NCI-H2227 (cell line): ENCODE results near the gene GRAP2.
"Not testable (repeated sequence)": the region's sequence is repeated elsewhere in the genome, so short reads cannot be mapped to it uniquely, and the experiment has no call there.

Experiments
- DNase-seq: peaks from one replicate; lab custom pipeline; 2025; ENCODE audit not compliant: unreplicated experiment; lab: John Stamatoyannopoulos, UW

Gene GRAP2

DNA sequence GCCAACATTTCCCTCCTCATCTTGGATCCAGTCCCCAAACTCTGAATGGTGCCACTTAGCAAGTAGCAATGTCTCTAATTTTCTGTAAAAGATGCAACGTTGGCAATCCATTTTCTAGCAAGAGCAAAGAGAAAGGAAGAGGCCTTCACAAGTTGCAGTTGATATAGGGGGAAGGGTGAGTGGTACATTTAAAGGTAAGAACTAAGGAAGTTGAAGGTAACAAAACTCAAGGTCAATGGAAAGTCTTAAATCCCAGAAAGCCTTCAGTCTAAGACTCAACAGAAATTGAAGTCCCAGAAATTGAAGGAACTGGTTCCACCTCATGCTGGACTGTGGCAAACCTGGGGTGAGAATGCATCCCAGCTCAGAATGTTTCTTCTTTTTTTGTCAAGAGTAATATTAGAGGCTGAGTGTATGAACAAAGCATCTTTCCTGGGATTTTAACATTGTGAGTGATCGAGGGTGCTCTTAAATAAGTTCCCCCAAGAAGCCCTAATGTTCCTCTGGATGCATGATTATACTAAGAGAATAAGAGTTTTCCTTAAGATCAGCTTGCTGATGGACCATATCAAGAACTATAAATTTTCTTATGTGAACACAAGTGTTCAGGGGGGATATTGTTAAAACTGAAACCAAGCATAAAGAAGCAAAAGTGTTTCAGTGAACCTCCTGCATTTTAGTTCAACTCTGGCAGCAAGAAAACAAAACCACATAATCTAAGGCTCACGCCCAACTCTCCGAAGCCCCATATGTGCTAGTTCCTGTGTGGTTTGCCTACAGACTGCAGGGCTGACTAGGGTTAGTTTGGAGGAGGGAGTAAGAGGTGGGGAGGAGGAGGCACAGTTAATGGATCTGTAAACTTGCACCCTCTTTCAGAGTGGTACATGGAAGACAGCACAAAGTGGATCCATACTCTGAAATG is at the start of gene GRAP2:
GRAP2 (plus strand) TSS at position 779 of the 922 bp plus-strand sequence. CDS start 46,023 bp downstream, outside the sequence.
- no peak for DNase-seq

DNA sequence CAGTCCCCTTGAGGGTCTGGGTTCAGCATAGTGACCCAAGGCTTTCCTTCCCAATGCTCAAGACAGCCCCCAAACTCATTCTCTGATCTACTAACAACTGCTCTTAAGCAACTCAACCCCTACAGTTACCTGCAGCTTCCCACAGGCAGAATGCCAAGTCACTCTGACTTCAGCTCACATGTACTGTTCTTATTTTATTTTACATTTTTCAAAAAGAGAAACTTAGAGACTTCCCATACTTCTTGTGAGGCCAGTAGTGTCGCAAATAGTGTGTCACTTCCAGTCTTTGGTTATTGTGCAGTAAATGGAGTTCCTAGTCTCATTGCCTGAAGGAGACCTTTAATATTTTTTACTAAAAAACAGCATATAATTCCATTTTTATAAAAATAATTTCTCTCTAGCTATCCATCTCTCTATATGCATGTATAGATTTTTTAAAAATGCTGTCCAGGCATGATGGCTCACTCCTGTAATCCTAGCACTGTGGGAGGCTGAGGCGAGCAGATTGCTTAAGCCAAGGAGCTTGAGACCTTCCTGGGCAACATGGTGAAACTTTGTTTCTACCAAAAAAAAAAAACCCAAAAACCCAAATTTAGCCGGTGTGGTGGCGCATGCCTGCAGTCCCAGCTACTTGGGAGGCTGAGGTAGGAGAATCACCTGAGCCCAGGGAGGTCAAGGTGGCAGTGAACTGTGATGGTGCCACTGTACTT is 49.1 kb upstream of the GRAP2 start:
- DNase-seq, result no peak

- no peak for DNase-seq
These were observed 48.1 kb upstream of the GRAP2 start for GRCh38 chr22:39852799-39853198.

GRCh38 chr22:39856588-39856987 is 44.3 kb upstream of the GRAP2 start:
- DNase-seq, result no peak

DNA sequence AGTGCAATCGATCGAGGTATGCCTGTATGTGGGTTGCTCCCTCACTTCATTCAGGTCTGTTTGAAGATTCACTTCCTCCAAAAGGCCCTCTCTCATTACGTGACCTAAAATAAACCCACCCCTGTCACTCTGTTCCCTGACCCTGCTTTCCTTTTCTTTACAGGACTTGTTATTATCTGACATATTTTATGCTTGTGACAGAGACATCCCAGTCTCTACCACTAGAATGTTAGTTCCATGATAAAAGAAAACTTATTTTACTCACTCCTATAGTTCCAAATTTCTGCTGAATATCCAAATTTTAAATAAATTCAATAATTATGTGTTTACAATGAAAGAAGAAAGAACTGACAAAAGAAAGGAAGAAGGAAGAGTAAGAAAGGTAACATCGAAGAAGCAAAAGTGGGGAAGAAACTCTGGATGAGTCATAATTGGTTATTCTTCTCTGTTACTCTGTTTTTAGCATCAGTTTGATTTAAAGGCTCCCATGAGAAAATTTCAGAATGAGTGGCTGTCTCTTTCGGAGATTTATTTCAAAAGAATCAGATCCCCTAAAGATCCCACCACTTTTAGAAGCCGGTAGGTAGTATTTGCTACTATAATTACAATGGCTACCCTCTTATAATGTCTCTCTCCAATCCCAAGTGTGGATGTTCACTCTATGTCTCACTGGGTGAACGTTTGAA is 40.8 kb upstream of the GRAP2 start:
- DNase-seq, result peak; percentile 34

- DNase-seq, result no peak
These were observed 32.1 kb upstream of the GRAP2 start for GRCh38 chr22:39868741-39869140.

DNA sequence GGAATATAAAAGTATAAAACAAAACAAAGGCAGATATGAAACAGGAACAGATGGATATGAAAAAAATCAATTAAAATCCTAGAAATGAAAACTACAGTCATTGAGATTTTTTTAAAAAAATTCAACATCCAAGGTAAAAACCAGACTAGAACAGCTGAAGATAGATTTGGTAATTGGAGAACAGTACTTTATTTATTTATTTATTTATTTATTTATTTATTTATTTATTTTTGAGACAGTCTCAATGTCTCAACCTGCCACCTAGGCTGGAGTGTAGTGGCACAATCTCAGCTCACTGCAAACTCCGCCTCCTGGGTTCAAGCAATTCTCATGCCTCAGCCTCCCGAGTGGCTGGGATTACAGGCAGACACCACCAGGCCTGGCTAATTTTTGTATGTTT is 31.1 kb upstream of the GRAP2 start:
- DNase-seq, result not testable (repeated sequence)

DNA sequence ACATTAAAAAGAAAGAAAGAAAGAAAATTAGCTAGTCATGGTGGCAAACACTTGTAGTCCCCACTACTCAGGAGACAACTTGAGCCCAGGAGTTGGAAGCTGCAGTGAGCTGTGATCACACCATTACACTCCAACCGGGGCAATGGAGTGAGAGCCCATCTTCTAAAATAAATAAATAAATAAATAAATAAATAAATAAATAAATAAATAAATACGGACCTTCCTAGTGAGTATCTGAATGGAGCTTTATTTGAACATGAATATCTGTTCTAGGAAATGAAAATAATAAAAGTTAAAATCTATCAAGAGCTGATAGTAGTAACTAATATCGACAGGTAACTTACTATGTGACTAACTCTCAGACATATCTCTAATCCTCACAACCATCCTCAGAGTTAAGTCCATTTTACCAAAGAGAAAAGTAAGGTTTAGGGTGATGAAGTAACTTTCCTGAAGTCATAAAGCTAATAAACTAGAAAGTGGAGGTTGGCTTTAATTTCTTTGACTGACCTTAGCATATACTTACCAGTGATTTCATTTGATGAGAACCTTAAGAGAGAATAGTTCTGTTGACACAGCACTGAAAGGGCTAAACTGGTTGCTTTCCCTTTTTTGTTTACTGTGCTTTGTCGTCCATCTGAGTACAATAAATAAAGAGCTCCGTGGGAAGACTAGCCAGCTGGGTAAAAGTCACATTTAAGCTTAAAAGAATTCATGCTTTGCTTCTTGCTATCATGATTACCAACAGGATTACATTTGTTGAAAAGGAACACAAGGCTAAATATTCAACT is 29.7 kb upstream of the GRAP2 start:
- DNase-seq, result no peak

GRCh38 chr22:39872548-39872947 is 28.3 kb upstream of the GRAP2 start:
- DNase-seq, result no peak

- DNase-seq, result no peak
These were observed 26.9 kb upstream of the GRAP2 start for GRCh38 chr22:39873965-39874364.

- DNase-seq, result peak; percentile 3
These were observed 25.6 kb upstream of the GRAP2 start for GRCh38 chr22:39875176-39875885.

GRCh38 chr22:39877079-39877845 is 23.6 kb upstream of the GRAP2 start:
- no peak for DNase-seq

GRCh38 chr22:39880722-39881121 is 20.2 kb upstream of the GRAP2 start:
- DNase-seq, result no peak

DNA sequence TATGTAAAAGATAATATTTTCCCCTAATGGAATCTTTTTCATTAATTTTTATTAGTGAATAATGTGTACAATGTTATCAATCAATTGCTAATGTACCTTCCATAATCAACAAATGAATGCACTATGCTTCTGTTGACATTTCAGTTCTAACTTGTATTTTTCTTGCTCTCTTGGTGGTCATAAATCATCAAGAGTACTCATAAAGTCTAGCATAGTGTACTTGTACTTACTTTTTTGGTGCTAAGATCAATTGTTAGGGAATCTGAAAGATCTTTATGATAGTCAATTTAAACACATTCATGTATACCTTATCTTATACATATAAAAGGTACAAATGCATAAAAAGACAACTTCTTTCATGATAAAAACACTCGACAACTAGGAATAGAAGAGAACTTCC is 17.8 kb upstream of the GRAP2 start:
- DNase-seq, result no peak

DNA sequence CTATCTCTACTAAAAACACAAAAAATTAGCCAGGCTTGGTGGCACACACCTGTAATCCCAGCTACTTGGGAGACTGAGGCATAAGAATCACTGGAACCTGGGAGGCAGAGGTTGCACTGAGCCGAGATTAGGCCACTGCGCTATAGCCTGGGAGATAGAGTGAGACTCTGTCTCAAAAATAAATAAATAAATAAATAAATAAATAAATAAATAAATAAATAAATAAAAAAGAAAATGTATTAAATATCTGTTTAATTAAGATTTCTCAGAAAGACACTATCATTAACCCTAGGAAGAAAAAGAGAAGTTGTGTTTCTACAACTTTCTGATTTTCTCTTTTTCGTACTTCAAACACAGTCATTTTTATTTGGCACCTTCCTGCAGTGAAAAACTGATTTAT is 11.0 kb upstream of the GRAP2 start:
- DNase-seq, result not testable (repeated sequence)

DNA sequence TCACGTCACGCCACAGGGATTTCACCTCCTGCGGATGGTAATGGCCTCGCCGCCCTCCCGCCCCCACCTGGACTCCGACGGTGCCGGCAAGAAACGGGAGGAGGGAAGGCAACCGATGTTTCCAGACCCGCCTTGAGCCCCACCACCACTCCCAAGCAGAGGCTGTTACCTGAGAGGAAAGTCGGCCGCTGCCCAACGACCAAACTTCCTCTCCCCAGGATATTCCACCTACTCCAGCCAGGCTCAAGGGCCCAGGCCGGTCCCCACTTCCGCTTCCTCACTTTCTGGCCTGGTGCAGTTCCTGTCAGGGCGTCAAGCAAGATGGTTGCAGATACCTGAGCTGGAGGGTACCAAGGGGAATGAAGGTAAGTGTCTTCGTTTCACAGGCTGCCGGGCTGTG is 7.4 kb upstream of the GRAP2 start, which contains the start of gene ENTHD1:
ENTHD1 (minus strand) TSS at position 235 of the 400 bp plus-strand sequence. CDS start 6,012 bp downstream, outside the sequence.
- no peak for DNase-seq

DNA sequence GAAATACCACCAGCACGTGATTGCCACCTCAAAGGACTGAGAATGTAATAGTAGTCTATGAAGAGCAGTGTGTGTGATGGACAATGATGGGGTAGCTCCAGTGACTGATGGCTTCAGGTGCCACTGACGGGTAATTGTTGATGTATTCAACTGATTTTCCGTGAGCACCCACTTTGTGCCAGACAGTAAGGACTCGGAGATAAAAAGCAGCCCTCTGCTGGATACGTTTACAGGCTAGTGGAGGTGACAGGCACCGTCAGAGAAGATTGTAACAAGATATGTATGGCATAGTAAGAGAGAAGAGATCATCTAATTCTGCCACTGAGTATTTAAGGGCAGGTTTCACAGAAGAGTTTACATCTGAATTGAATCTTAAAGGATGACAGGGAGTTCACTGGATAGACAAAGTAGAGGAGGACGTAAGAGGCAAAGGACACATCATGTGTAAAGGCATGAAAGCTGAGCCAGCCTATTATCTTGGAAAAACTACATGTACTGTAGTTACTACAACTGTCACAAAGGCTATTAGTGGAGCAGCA is 6.3 kb upstream of the GRAP2 start:
- DNase-seq, result no peak

DNA sequence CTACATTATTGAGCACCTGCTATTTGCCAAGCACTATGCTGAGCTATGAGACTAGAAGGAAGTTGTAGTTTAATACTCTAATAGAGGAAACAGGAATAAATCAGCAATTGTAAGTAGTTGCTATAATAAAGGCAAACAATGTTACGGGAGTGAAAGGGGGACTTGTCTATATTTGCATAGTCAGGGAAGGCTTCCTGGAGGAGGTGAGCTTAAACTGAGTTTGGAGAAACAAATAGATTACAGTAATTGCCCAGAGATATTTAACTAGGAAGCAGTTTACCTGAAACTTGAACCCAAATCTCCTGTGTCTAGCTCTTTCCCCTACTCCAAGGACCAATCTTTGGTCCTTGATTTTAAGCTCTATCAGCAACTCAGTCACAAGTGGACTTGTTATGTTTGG is 5.2 kb upstream of the GRAP2 start:
- DNase-seq, result no peak
